Endothelial cell of coronary artery (primary cell): ENCODE data around the gene KIR3DL1. TPM values are rescaled to one million over a fixed set of nuclear protein-coding genes. Genes with fewer than 3 reads are reported as not detected.

Source experiments
- total RNA-seq: library from RNA; depleted of rRNA; stranded (reverse); fragments of >200 nt; gene quantifications from 2 replicates; pipeline ENCODE4 v1.2.3, GENCODE V29; 2014

The KIR3DL1 gene
- not detected in 2 replicates for total RNA-seq

DNA sequence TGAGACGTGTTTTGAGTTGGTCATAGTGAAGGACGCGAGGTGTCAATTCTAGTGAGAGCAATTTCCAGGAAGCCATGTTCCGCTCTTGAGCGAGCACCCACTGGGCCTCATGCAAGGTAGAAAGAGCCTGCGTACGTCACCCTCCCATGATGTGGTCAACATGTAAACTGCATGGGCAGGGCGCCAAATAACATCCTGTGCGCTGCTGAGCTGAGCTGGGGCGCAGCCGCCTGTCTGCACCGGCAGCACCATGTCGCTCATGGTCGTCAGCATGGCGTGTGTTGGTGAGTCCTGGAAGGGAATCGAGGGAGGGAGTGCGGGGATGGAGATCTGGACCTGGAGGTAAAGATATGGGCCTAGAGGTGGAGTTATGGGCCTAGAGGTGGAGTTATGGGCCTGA lies at the start of gene KIR3DL1:
KIR3DL1 (plus strand) TSS at position 218 of the 400 bp plus-strand sequence.

DNA sequence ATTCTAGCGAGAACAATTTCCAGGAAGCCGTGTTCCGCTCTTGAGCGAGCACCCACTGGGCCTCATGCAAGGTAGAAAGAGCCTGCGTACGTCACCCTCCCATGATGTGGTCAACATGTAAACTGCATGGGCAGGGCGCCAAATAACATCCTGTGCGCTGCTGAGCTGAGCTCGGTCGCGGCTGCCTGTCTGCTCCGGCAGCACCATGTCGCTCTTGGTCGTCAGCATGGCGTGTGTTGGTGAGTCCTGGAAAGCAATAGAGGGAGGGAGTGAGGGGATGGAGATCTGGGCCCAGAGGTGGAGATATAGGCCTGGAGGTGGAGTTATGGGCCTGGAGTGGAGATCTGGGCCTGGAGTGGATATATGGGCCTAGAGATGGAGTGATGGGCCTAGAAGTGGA lies 46.6 kb upstream of the KIR3DL1 start, which contains the start of gene KIR2DL1:
KIR2DL1 (plus strand) TSS at position 148 of the 400 bp plus-strand sequence; CDS start at position 206, 58 bp downstream.

DNA sequence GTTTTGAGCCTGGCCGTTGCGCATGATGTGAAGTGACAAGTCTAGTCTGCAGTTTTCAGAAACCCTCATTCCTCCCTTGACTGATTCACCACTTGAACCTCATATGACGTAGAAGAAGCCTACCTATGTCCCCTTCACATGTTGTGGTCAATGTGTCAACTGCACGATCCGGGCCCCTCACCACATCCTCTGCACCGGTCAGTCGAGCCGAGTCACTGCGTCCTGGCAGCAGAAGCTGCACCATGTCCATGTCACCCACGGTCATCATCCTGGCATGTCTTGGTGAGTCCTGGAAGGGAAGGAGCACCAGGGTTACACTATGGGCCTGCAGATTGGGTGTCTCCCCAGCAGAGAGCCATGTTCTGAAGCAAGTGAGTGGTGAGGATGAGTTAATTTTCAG lies 12.9 kb upstream of the KIR3DL1 start, which contains the start of gene KIR2DL4:
KIR2DL4 (plus strand) TSS at position 201 of the 400 bp plus-strand sequence; CDS start at position 243, 42 bp downstream.

DNA sequence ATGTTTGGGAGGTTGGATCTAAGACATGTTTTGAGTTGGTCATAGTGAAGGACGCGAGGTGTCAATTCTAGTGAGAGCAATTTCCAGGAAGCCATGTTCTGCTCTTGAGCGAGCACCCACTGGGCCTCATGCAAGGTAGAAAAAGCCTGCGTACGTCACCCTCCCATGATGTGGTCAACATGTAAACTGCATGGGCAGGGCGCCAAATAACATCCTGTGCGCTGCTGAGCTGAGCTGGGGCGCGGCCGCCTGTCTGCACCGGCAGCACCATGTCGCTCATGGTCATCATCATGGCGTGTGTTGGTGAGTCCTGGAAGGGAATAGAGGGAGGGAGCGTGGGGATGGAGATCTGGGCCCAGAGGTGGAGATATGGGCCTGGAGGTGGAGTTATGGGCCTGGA lies 16.2 kb downstream of the KIR3DL1 start, which contains the start of gene KIR2DS4:
KIR2DS4 (plus strand) TSS at position 181 of the 400 bp plus-strand sequence.

DNA sequence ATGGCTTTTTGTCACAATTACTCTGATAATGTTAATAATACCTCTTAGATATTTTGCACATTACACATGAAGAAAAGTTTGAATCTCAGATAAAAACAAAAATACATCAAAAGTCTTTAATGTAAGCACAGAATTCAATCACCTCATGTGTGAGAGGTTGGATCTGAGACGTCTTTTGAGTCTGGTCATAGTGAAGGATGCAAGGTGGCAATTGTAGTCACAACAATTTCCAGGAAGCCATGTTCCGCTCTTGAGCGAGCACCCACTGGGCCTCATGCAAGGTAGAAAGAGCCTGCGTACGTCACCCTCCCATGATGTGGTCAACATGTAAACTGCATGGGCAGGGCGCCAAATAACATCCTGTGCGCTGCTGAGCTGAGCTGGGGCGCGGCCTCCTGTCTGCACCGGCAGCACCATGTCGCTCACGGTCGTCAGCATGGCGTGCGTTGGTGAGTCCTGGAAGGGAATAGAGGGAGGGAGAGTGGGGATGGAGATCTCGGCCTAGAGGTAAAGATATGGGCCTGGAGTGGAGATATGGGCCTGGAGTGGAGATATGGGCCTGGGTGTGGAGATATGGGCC lies 33.9 kb downstream of the KIR3DL1 start, which contains the start of gene KIR3DL2:
KIR3DL2 (plus strand) TSS at position 383 of the 580 bp plus-strand sequence; CDS start at position 416, 33 bp downstream.

DNA sequence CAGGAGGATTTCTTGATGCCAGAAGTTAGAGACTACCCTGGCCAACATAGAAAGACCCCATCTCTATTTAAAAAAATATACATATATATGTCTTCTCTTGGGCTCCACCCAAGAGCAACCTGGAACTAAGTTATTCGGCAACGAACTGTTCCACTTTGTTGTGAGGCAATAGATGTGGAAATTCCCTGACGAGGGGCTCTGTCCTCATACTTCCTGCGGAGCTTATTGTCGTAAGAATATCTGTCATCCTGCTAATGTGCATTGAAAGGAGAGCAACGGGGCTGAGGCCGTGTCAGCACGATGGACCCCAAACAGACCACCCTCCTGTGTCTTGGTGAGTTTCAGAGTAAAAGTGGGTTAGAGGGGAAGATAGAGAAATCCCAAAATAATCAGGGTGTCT lies 57.7 kb downstream of the KIR3DL1 start, which contains the start of gene FCAR:
FCAR (plus strand) TSS at position 246 of the 400 bp plus-strand sequence; CDS start at position 301, 55 bp downstream.

Other genes starting within 250 kb of the KIR3DL1 start
- not detected in 2 replicates for gene LILRA2, start 242.7 kb upstream of the KIR3DL1 start, total RNA-seq
- not detected in 2 replicates for gene LILRA1, start 222.8 kb upstream of the KIR3DL1 start, total RNA-seq
- gene LILRB1, start 186.0 kb upstream of the KIR3DL1 start, total RNA-seq: not detected in 2 replicates
- gene LILRB4, start 153.5 kb upstream of the KIR3DL1 start, total RNA-seq: not detected in 2 replicates
- gene KIR3DL3, start 92.0 kb upstream of the KIR3DL1 start, total RNA-seq: not detected in 2 replicates
- not detected in 2 replicates for gene KIR2DL3, start 78.0 kb upstream of the KIR3DL1 start, total RNA-seq
- not detected in 2 replicates for gene KIR2DL1, start 46.7 kb upstream of the KIR3DL1 start, total RNA-seq
- gene KIR2DL4, start 12.9 kb upstream of the KIR3DL1 start, total RNA-seq: not detected in 2 replicates
- gene KIR2DS4, start 16.2 kb downstream of the KIR3DL1 start, total RNA-seq: not detected in 2 replicates
- gene KIR3DL2, start 34.0 kb downstream of the KIR3DL1 start, total RNA-seq: not detected in 2 replicates
- not detected in 2 replicates for gene FCAR, start 57.8 kb downstream of the KIR3DL1 start, total RNA-seq
- not detected in 2 replicates for gene NCR1, start 89.7 kb downstream of the KIR3DL1 start, total RNA-seq
- not detected in 2 replicates for gene NLRP7, start 131.1 kb downstream of the KIR3DL1 start, total RNA-seq
- 0.27 and 0.28 TPM in 2 replicates for gene NLRP2, start 149.9 kb downstream of the KIR3DL1 start, total RNA-seq
- not detected in 2 replicates for gene GP6, start 221.8 kb downstream of the KIR3DL1 start, total RNA-seq
- gene RDH13, start 246.7 kb downstream of the KIR3DL1 start, total RNA-seq: 8.8 and 12.7 TPM in 2 replicates